B cell (primary cell): ENCODE measurements around the gene WFIKKN2. TPM values are rescaled to one million over a fixed set of nuclear protein-coding genes. Genes with fewer than 3 reads are reported as not detected.

Source experiments
- ATAC-seq: fragments of 200-7000 bp; cut with Tn5 transposase; one replicate; pipeline ENCODE4 v1.10.0; 2021; ENCODE audit warnings: low read depth, mild to moderate bottlenecking, moderate number of reproducible peaks, moderate library complexity
- CTCF ChIA-PET: fragments of 350-600 bp; sonication (Branson Sonifier 250); formaldehyde crosslinking; loops from one replicate; lab custom pipeline; 2021; ENCODE audit warnings: antibody characterized with exemption, inconsistent platforms; lab: Charles Lee
- POLR2A ChIA-PET: fragments of 350-600 bp; sonication (Branson Sonifier 250); formaldehyde crosslinking; loops from one replicate; lab custom pipeline; 2021; ENCODE audit warnings: antibody characterized with exemption; lab: Charles Lee
- DNase-seq: peaks from one replicate; pipeline ENCODE4 v3.0.0; 2013
- H2AFZ ChIP-seq: 2 replicates; pipeline ENCODE4 v1.6.1; 2012; ENCODE audit warnings: mild to moderate bottlenecking, low read depth, low read length; ENCODE audit not compliant: insufficient read depth, poor library complexity, severe bottlenecking
- H3K27ac ChIP-seq, 2 donors: 1 replicate in 1 of 2; 2 replicates in 1 of 2; pipeline ENCODE4 v1.5.1; 2012 to 2013; ENCODE audit warnings: low read length in 2 of 2, mild to moderate bottlenecking in 2 of 2, moderate library complexity in 1 of 2
- H3K27me3 ChIP-seq, 4 experiments: fragments of 200-600 bp in 1 of 4; sonication (generic) in 1 of 4; replicated peaks in 1 of 4; 1 replicate in 2 of 4; 2 replicates in 2 of 4; pipeline versions ENCODE4 v1.6.1 to v1.7.0; 2013 to 2016; ENCODE audit warnings: low read length in 3 of 4, mild to moderate bottlenecking in 2 of 4, mixed read lengths in 1 of 4, moderate library complexity in 1 of 4; ENCODE audit not compliant: insufficient read depth in 4 of 4, control insufficient read depth in 3 of 4; ENCODE audit errors: control extremely low read depth in 1 of 4
- H3K36me3 ChIP-seq, 2 experiments: replicated peaks in 1 of 2; 1 replicate in 1 of 2; 2 replicates in 1 of 2; pipeline versions ENCODE4 v1.6.1 to v1.7.1; 2013; ENCODE audit warnings: low read length in 1 of 2; ENCODE audit not compliant: insufficient read depth in 2 of 2, control insufficient read depth in 1 of 2; ENCODE audit errors: control extremely low read depth in 1 of 2, extremely low read depth in 1 of 2
- H3K4me1 ChIP-seq, 2 donors: fragments of 200-600 bp in 1 of 2; sonication (generic) in 1 of 2; 1 replicate in 1 of 2; 2 replicates in 1 of 2; pipeline versions ENCODE4 v1.5.1 to v1.6.1; 2013 to 2017; ENCODE audit warnings: low read length in 2 of 2; ENCODE audit not compliant: control insufficient read depth in 2 of 2, insufficient read depth in 2 of 2
- H3K4me2 ChIP-seq: replicated peaks from 2 replicates; pipeline ENCODE3; 2012; ENCODE audit warnings: mild to moderate bottlenecking, low read depth, low read length; ENCODE audit not compliant: poor library complexity, severe bottlenecking
- H3K4me3 ChIP-seq, 5 experiments: fragments of 200-600 bp in 1 of 5; sonication (generic) in 1 of 5; 1 replicate in 3 of 5; 2 replicates in 2 of 5; pipeline versions ENCODE4 v1.5.1 to v1.7.0; 2011 to 2016; ENCODE audit warnings: low read length in 4 of 5, mild to moderate bottlenecking in 4 of 5, low read depth in 2 of 5, control low read depth in 1 of 5, moderate library complexity in 1 of 5; ENCODE audit not compliant: insufficient read depth in 1 of 5; ENCODE audit errors: control extremely low read depth in 1 of 5, extremely low read depth in 1 of 5
- H3K79me2 ChIP-seq: fragments of 200-600 bp; sonication (generic); one replicate; pipeline ENCODE4 v1.6.0; 2016; ENCODE audit warnings: low read length; ENCODE audit not compliant: control insufficient read depth, insufficient read depth
- H3K9ac ChIP-seq: fragments of 200-600 bp; sonication (generic); 2 replicates; pipeline ENCODE4 v1.6.1; 2017; ENCODE audit warnings: mild to moderate bottlenecking, low read length, moderate library complexity
- H3K9me3 ChIP-seq, 3 donors: one replicate each; pipeline versions ENCODE4 v1.6.1 to v1.7.1; 2013; ENCODE audit warnings: low read length in 2 of 3; ENCODE audit not compliant: control insufficient read depth in 2 of 3, insufficient read depth in 1 of 3; ENCODE audit errors: control extremely low read depth in 1 of 3
- H4K20me1 ChIP-seq: 2 replicates; pipeline ENCODE4 v1.6.0; 2012; ENCODE audit warnings: mild to moderate bottlenecking, low read length; ENCODE audit not compliant: insufficient read depth, control insufficient read depth, poor library complexity, severe bottlenecking
- H3K27ac Mint-ChIP-seq: one replicate; pipeline ENCODE4 v1.8.0; 2021; ENCODE audit warnings: mixed read lengths
- H3K27me3 Mint-ChIP-seq: one replicate; pipeline ENCODE4 v1.8.0; 2021; ENCODE audit warnings: mixed read lengths
- H3K4me1 Mint-ChIP-seq: one replicate; pipeline ENCODE4 v1.8.0; 2021; ENCODE audit warnings: mixed read lengths
- H3K4me3 Mint-ChIP-seq: one replicate; pipeline ENCODE4 v1.8.0; 2021; ENCODE audit warnings: mixed read lengths
- H3K9me3 Mint-ChIP-seq: one replicate; pipeline ENCODE4 v1.8.0; 2022; ENCODE audit warnings: mixed read lengths; ENCODE audit not compliant: insufficient read depth
- CTCF ChIP-seq: fragments of 200-600 bp; IDR thresholded peaks from one replicate; pipeline ENCODE4 v1.8.0; 2022; ENCODE audit warnings: antibody characterized with exemption, mild to moderate bottlenecking
- EZH2 ChIP-seq: IDR thresholded peaks from 2 replicates; pipeline ENCODE4 v1.6.1; 2012; ENCODE audit warnings: borderline replicate concordance, low read depth, mild to moderate bottlenecking, moderate library complexity, low read length; ENCODE audit not compliant: insufficient read depth, poor library complexity, severe bottlenecking
- WGBS: methylation state at CpG from one replicate; pipeline ENCODE4 v1.1.5; 2013; ENCODE audit warnings: missing lambda C conversion rate; ENCODE audit not compliant: insufficient coverage; 5-methylcytosine and 5-hydroxymethylcytosine counted together
- intact Hi-C: fragments of 100-400 bp; cut with micrococcal nuclease; formaldehyde crosslinking; loops from one replicate; pipeline ENCODE4 v1.10.0; 2022
- polyA plus RNA-seq: library from polyadenylated mRNA; depleted of rRNA; stranded (reverse); fragments of >200 nt; gene quantifications from 2 replicates; pipeline ENCODE4 v1.2.3, GENCODE V29; 2012
- total RNA-seq, 2 donors: library from RNA; stranded (reverse); fragments of 120-200 nt in 1 of 2; gene quantifications; 1 replicate in 1 of 2; 2 replicates in 1 of 2; pipeline versions ENCODE4 v1.2.3 to v1.2.4, GENCODE V29; 2013 to 2022

WFIKKN2 gene
- total and polyA plus RNA-seq, 2 donors (not counting 1 experiment from before 2014, with no cell fraction given): not detected

- CTCF ChIA-PET: interaction anchor here (1.1 to 9.4 kb wide), 6 partner anchors 11 to 286 kb away, joined by 4 to 125 read pairs (median 16); partner anchors contain the start of gene NME1
- H3K4me3 ChIP-seq: peak overlapping the region; percentile 82 to 98 (median 93)
These were observed 32.2 kb downstream of the WFIKKN2 start for GRCh38 chr17:50867363-50868139.

More at GRCh38 chr17:50867363-50868139, 32.2 kb downstream of the WFIKKN2 start:
- no peak for TF ChIP-seq CTCF
- TF ChIP-seq EZH2: no peak
- POLR2A ChIA-PET: interaction anchor here (0.6 to 3.9 kb wide), 16 partner anchors 9 to 393 kb away, joined by 3 to 41 read pairs (median 5); partner anchors contain the start of genes MBTD1, NME1, NME2 and SPATA20
- Histone ChIP-seq H4K20me1 (no peaks in the 10 kb centered on the region), H3K9ac (peak overlapping the region; percentile 98), H3K79me2 (peaks cover 37% of the 10 kb centered on the region), H3K9me3 (no peaks in the 10 kb centered on the region), H2AFZ (peak overlapping the region; percentile 88), H3K4me1 (peaks cover 30 to 34% of the 10 kb centered on the region in 2 donors), H3K36me3 (peaks cover 5 to 12% of the 10 kb centered on the region in 2 experiments), H3K4me2 (peak overlapping the region; percentile 81), H3K27ac (peak overlapping the region; percentile 95 to 97), H3K27me3 (no peaks in the 10 kb centered on the region)
- Mint-ChIP-seq H3K4me1 (peaks cover 46% of the 10 kb centered on the region), H3K27ac (peak overlapping the region; percentile 99), H3K27me3 (no peaks in the 10 kb centered on the region), H3K4me3 (peak overlapping the region; percentile 97), H3K9me3 (no peaks in the 10 kb centered on the region)
- intact Hi-C loops: loop anchor here (1.0 to 5.0 kb wide), 7 partner anchors 63 to 393 kb away; partner anchors contain the start of genes ANKRD40, CACNA1G, MBTD1 and NME2
- ATAC-seq: peak; percentile 35
- 2% methylated on average over 13 of the region's 35 CpGs for WGBS
- peak; percentile 94 for DNase-seq
